Measurements from ENCODE around the gene SCYL2. TPM values are rescaled to one million over a fixed set of nuclear protein-coding genes. Genes with fewer than 3 reads are reported as not detected.

The SCYL2 gene
- total RNA-seq, 1 donor: 76.0 TPM

DNA sequence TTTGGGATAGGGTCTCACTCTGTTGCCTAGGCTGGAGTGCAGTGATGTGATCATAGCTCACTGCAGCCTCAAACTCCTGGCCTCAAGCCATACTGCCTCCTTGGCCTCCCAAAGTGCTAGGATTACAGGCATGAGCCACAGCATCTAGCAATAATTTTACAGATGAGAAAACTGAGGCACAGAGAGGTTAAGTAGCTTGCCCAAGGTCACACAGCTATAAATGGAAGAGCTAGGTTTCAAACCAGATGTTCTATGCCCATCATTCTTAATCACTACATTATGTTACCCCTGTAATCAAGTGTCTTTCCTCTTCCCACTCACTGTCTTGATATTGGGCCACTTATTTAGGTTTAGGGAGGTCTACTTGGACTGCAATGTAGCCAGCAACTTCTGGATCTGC, 93.5 kb downstream of the SCYL2 start:
- no peak for DNase-seq (ENCODE audit: low read depth)
- TF ChIP-seq, protein P1, sequence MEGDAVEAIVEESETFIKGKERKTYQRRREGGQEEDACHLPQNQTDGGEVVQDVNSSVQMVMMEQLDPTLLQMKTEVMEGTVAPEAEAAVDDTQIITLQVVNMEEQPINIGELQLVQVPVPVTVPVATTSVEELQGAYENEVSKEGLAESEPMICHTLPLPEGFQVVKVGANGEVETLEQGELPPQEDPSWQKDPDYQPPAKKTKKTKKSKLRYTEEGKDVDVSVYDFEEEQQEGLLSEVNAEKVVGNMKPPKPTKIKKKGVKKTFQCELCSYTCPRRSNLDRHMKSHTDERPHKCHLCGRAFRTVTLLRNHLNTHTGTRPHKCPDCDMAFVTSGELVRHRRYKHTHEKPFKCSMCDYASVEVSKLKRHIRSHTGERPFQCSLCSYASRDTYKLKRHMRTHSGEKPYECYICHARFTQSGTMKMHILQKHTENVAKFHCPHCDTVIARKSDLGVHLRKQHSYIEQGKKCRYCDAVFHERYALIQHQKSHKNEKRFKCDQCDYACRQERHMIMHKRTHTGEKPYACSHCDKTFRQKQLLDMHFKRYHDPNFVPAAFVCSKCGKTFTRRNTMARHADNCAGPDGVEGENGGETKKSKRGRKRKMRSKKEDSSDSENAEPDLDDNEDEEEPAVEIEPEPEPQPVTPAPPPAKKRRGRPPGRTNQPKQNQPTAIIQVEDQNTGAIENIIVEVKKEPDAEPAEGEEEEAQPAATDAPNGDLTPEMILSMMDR (IDR thresholded peaks at IDR 0.05; ENCODE audit: insufficient read depth, low read depth, low read length): no peak
- no peak overlapping the region for H3K4me3 ChIP-seq (ENCODE audit: low read depth, low read length)

DNA sequence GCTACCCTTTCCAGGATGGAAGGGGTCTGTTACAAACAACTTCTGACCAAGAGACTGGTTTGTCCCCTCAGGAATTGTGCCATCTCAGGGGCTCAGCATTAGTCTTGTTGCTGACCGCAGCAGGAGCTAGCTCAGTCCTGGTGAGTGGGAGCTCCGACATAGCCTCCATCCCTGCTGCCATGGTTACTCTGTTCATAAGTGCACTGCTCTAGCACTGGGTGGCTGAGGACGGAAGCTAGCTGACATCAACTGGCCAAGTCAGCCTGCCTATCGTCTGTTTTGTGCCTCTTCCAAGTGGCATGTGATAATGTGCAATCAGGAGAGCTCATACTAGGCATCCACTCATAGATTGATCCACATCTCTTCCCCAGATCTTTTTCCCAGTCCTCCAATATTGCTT, 97.3 kb downstream of the SCYL2 start:
- DNase-seq (ENCODE audit: low read depth): no peak
- H3K4me3 ChIP-seq (ENCODE audit: low read depth, low read length): no peak overlapping the region
- TF ChIP-seq, protein P1 (IDR thresholded peaks at IDR 0.05; ENCODE audit: insufficient read depth, low read depth, low read length): no peak

DNA sequence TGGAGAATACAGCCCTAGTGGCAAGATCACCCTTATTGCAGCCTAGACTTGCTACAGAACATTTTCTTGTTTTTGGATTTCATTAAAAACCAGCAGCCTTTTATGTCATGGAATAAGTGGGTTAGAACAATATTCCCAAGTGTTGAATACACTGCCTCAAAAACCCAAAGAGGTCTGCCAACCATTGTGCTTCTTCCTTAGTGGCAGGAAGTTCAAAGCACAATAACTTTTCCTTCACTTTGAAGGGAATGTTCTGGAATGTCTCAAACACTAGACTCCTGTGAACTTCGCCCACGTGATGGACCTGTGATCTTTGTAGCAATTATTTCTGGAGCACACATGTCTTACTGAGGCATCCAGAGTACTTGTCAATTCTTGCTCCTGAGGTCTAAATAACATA, 98.4 kb downstream of the SCYL2 start:
- TF ChIP-seq, protein P1 (IDR thresholded peaks at IDR 0.05; ENCODE audit: insufficient read depth, low read depth, low read length): no peak
- H3K4me3 ChIP-seq (ENCODE audit: low read depth, low read length): no peak overlapping the region
- no peak for DNase-seq (ENCODE audit: low read depth)

- TF ChIP-seq, protein P1 (IDR thresholded peaks at IDR 0.05; ENCODE audit: insufficient read depth, low read depth, low read length): no peak
- no peak for DNase-seq (ENCODE audit: low read depth)
- no peak overlapping the region for H3K4me3 ChIP-seq (ENCODE audit: low read depth, low read length)
Observed at GRCh38 chr12:100368066-100368465, 101.1 kb downstream of the SCYL2 start.

GRCh38 chr12:100371146-100371545, 104.2 kb downstream of the SCYL2 start:
- H3K4me3 ChIP-seq (ENCODE audit: low read depth, low read length): no peak overlapping the region
- no peak for DNase-seq (ENCODE audit: low read depth)
- TF ChIP-seq, protein P1 (IDR thresholded peaks at IDR 0.05; ENCODE audit: insufficient read depth, low read depth, low read length): no peak

DNA sequence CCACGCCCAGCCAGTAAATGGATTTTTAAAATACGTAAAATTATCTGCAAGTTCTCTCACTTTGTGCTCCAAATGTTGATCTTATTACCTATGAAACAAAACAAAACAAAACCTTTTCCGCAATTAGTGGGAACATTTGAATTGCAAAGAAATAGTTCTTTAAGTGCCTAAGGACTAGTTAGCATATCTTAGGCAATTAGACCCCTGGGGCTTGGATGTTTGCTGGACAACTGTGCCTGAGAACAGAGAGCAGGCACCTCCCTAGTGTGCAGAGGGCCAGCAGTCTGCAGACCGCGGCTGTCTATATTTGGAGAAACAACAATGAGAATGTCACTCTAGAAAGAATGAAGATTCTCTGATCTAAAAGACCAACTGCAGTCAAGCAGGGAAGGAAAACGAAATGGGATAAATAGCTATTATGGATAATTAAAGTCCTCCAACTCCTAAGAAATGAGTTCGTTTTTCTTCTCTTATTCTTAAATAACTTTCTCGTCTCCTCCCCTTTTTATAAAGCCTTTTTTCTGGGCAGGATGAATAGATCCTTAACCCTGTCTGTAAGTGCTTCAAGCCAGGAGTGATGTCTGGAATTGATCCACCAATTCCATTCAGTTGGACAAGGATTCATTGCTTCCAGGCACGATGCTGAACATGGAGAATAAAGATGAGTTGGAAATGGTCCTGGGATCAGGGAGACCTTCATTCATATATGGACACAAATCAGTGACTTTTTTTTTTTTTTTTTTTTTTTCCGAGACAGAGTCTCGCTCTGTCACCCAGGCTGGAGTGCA, 106.1 kb downstream of the SCYL2 start:
- TF ChIP-seq, protein P1 (IDR thresholded peaks at IDR 0.05; ENCODE audit: insufficient read depth, low read depth, low read length): no peak
- H3K4me3 ChIP-seq (ENCODE audit: low read depth, low read length): no peak overlapping the region
- no peak for DNase-seq (ENCODE audit: low read depth)
